Stromal cell of bone marrow (primary cell): Measurements from ENCODE around the gene MPP2.
"Not testable (repeated sequence)": the region's sequence is repeated elsewhere in the genome, so short reads cannot be mapped to it uniquely, and the experiment has no call there.

ENCODE experiments used
- DNase-seq: peaks from one replicate; pipeline ENCODE4 v3.0.0-alpha.2; 2012; ENCODE audit warnings: low read depth

The MPP2 gene

GRCh38 chr17:43901861-43902589 lies 5.3 kb downstream of the MPP2 start:
- no peak for DNase-seq

- DNase-seq: no peak
Measured at GRCh38 chr17:43900858-43901754, 6.2 kb downstream of the MPP2 start.

GRCh38 chr17:43900183-43900857 lies 7.0 kb downstream of the MPP2 start:
- peak; percentile 65 for DNase-seq

GRCh38 chr17:43898446-43898845 lies 8.9 kb downstream of the MPP2 start:
- no peak for DNase-seq

GRCh38 chr17:43897831-43898230 lies 9.5 kb downstream of the MPP2 start:
- no peak for DNase-seq

- not testable (repeated sequence) for DNase-seq
Measured at GRCh38 chr17:43894494-43894893, 12.8 kb downstream of the MPP2 start.

GRCh38 chr17:43892647-43892952 lies 14.7 kb downstream of the MPP2 start:
- no peak for DNase-seq

GRCh38 chr17:43891851-43892646 lies 15.3 kb downstream of the MPP2 start:
- DNase-seq: no peak

- DNase-seq: no peak
Measured at GRCh38 chr17:43890240-43890639, 17.1 kb downstream of the MPP2 start.

- DNase-seq: no peak
Measured at GRCh38 chr17:43888548-43888947, 18.8 kb downstream of the MPP2 start.

GRCh38 chr17:43882761-43883415 lies 24.4 kb downstream of the MPP2 start:
- DNase-seq: no peak

GRCh38 chr17:43881758-43882505 lies 25.4 kb downstream of the MPP2 start:
- DNase-seq: no peak

GRCh38 chr17:43881181-43881580 lies 26.2 kb downstream of the MPP2 start:
- DNase-seq: no peak

GRCh38 chr17:43880420-43880991 lies 26.8 kb downstream of the MPP2 start:
- DNase-seq: no peak

- no peak for DNase-seq
Measured at GRCh38 chr17:43879723-43880419, 27.5 kb downstream of the MPP2 start.

GRCh38 chr17:43878260-43879175 lies 28.8 kb downstream of the MPP2 start:
- peak; percentile 77 for DNase-seq

- no peak for DNase-seq
Measured at GRCh38 chr17:43877451-43878155, 29.7 kb downstream of the MPP2 start.

- DNase-seq: no peak
Measured at GRCh38 chr17:43877031-43877430, 30.3 kb downstream of the MPP2 start.
